Measurements from ENCODE around the gene RAPGEF2. TPM values are rescaled to one million over a fixed set of nuclear protein-coding genes. Genes with fewer than 3 reads are reported as not detected.

Gene RAPGEF2
- total and polyA plus RNA-seq, 9 of the 15 experiments (the other 6 are each of a cell fraction or from before 2014, with no cell fraction given) = 3.1 to 32.6 (median 23.1) TPM

GRCh38 chr4:159296061-159296460, 193.2 kb downstream of the RAPGEF2 start:
- H3K9ac ChIP-seq (ENCODE audit: insufficient read depth in 1 of 2, low read depth in 2 of 2, low read length in 2 of 2) = no peak overlapping the region
- no peak for FAIRE-seq
- H3K4me1 ChIP-seq (replicated peaks in 1 of 2; ENCODE audit: control insufficient read depth in 2 of 2, insufficient read depth in 2 of 2, low read length in 2 of 2) = no peaks in the 10 kb centered on the region
- no peak overlapping the region for H3K4me3 ChIP-seq
- BruUV-seq (replicated peaks) = no TSS peak
- ChIA-PET CTCF (ENCODE audit: low intra/inter-chr PET ratio) (no interaction called here), POLR2A (no interaction called here)
- DNase-seq (ENCODE audit: extremely low read depth in 1 of 4, low spot score in 3 of 4) = no peak
- H3K27ac ChIP-seq (ENCODE audit: extremely low read depth, low read depth, low read length) = no peak overlapping the region
- TF ChIP-seq ARID2 (IDR thresholded peaks at IDR 0.05) = no peak
- no peak for TF ChIP-seq EP300 (IDR thresholded peaks at IDR 0.05; ENCODE audit: low read length)
- TF ChIP-seq ATF3 (IDR thresholded peaks at IDR 0.05) = peak; percentile 59
- TF ChIP-seq ATF3 (CRISPR knock-in tag; conservative IDR thresholded peaks at IDR 0.05) = no peak
- no peak for TF ChIP-seq CC2D1A (IDR thresholded peaks at IDR 0.05)
- 0 out of 2 replicates have a peak, but pooled peaks have one; percentile 11 for TF ChIP-seq NFE2 (IDR thresholded peaks at IDR 0.05; ENCODE audit: low read depth)
- peak; percentile 84 for TF ChIP-seq FOSL1 (tag; conservative IDR thresholded peaks at IDR 0.05)
- no peak for TF ChIP-seq JUND (IDR thresholded peaks at IDR 0.05; ENCODE audit: borderline replicate concordance, low read depth, low read length)
- TF ChIP-seq JUND (tag; IDR thresholded peaks at IDR 0.05; ENCODE audit: borderline replicate concordance, low read depth, low read length) = 0 out of 3 replicates have a peak, but pooled peaks have one; percentile 18
- H3K27me3 ChIP-seq (ENCODE audit: control insufficient read depth in 2 of 2, insufficient read depth in 2 of 2, low read length in 2 of 2) = no peaks in the 10 kb centered on the region
- intact Hi-C loops (cut with micrococcal nuclease) = loop anchor here (5.0 kb wide), 2 partner anchors 101 to 151 kb away; no protein-coding TSS in a partner anchor
- in situ Hi-C loops (cut with MboI) = no loop called here
- H2AFZ ChIP-seq (ENCODE audit: low read depth, low read length) = no peak overlapping the region
- H3K4me2 ChIP-seq (ENCODE audit: insufficient read depth, low read length) = no peak overlapping the region
- no peaks in the 10 kb centered on the region for H3K9me3 ChIP-seq (replicated peaks; ENCODE audit: control insufficient read depth, insufficient read depth, low read depth, low read length)
- no peak for ATAC-seq
- no peaks in the 10 kb centered on the region; the same call in 2 of the 3 replicates for H3K36me3 ChIP-seq (ENCODE audit: control insufficient read depth, insufficient read depth, low read length)
- no peaks in the 10 kb centered on the region for H3K9me1 ChIP-seq (ENCODE audit: control insufficient read depth, insufficient read depth, low read length)
- no peaks in the 10 kb centered on the region for H4K20me1 ChIP-seq (replicated peaks; ENCODE audit: control insufficient read depth, insufficient read depth, low read length)
- H3K79me2 ChIP-seq (ENCODE audit: control insufficient read depth, insufficient read depth, low read length) = no peaks in the 10 kb centered on the region
